Activated CD4-positive, CD25-positive, alpha-beta regulatory T cell treated with anti-CD3 and anti-CD28 coated beads, Interleukin-2, amount 50 U/mL, for 16 hours (primary cell): ENCODE data around the gene ARHGEF6.

Experiments used
- DNase-seq: peaks from one replicate; pipeline ENCODE4 v3.0.0-alpha.2; 2020; ENCODE audit warnings: low read depth, low spot score

Gene ARHGEF6

DNA sequence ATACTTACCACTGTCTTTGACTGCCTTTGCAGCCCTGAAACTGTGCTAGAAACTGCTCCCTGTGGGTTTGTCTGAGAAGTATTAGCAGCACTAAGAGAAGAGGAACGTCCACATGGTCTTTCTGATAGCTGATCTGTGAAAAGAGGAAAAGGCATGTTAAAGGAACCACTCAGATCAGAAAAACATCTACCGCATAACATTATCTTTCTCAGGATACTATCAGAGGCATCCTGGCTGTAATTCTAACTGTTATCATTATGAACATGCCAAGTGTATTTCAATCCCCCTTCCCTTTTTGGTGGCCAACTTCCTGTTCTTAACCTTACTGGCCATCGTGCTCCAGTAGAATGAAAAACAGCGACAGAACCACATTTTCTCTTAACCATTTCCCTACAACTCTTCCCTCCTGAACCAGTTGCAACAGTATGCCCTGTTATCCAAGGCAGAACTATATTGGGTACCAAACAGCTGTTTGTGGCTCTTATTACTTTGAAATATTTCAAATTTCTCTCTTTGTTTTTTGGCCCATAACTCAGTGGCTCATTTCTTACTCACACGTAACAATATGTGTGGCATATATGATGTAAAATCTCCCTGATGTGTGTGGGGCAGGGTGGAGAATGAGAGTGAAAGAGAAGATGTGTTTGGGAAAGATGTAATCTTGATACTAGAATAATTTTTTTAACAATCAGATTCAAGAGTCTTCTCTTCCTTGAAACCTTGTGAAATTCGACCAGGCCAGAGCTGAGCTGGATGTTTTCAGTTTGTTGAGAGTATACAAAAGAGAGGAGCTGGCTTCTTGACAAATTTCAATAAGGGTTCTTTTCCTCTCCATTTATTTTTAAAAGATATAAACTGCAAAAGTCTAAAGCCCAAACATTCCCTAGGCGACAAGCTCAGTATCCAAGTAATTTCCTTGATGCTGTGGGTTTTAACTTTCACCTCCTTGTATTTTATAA lies 35.2 kb downstream of the ARHGEF6 start:
- DNase-seq, result no peak

- no peak for DNase-seq
These were observed 37.9 kb downstream of the ARHGEF6 start for GRCh38 chrX:136742721-136743379.

- DNase-seq, result no peak
These were observed 42.5 kb downstream of the ARHGEF6 start for GRCh38 chrX:136738049-136738729.

GRCh38 chrX:136736690-136737089 lies 44.0 kb downstream of the ARHGEF6 start:
- no peak for DNase-seq

DNA sequence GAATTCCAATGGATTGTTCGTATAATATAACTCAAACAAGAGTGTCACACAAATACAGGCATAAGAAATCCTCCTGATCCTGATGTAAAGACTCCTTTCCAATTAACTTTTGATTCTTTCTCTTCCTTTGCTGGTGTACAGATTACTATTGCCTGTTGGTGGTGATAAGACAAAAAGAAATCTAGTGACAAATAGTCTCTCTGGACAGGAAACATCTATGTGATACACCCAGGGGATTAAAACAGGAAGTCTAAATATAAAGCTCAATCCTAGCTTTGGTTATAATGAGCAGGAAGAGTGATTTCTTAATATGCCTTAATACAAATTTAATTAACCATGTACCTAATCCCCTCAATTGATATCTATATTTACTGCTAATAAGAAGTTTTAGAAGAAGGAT lies 45.1 kb downstream of the ARHGEF6 start:
- DNase-seq, result no peak

DNA sequence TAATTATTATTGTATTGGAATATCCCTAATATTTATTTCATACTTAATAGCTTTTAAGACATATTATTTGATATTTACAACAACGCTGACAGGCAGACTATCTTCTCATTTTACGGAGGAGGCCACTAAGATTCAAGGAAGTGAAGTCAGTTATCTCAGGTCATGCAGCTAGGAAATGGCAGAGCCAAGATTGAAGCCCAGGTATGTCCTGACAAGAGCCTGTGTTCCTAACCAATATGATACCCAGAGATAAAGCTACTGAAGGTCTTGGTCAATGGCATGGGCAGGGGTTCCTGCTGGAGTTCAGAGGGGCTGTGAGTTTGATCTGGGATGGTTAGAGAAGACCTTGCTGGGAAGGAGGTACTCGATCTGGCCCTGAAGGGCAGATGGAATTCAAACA lies 47.1 kb downstream of the ARHGEF6 start:
- no peak for DNase-seq

GRCh38 chrX:136731798-136732197 lies 48.9 kb downstream of the ARHGEF6 start:
- DNase-seq, result no peak

DNA sequence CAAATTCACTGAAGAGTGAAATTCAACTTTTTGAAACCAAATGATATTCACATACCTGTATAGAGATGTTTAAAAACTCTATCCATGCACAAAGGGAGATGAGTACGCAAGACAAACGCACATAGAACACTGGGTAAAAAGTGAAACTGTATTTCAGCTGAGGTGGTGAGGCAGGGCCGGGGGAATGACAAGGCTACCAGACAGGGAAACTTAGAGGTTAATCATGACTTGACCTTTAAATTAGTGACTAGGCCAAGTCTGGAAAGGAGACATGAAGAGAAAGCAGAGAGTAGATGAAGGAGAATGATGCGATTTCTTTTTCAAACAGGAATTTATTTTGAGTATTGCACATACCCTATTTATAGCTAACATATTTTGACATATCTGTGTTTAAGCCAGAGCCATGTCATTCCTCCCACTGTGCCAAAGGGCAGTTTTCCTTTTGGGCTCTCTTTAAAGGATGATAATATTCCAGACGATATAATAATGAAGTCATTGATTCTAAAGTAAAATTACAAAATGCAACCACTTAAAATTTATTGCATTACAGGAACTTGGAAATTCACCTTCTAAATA lies 49.4 kb downstream of the ARHGEF6 start:
- DNase-seq, result no peak

- DNase-seq, result no peak
These were observed 52.3 kb downstream of the ARHGEF6 start for GRCh38 chrX:136728393-136728792.

GRCh38 chrX:136725441-136726104 lies 55.2 kb downstream of the ARHGEF6 start:
- no peak for DNase-seq

GRCh38 chrX:136718091-136718490 lies 62.6 kb downstream of the ARHGEF6 start:
- DNase-seq, result no peak

GRCh38 chrX:136714626-136715599 lies 65.8 kb downstream of the ARHGEF6 start:
- DNase-seq, result no peak

DNA sequence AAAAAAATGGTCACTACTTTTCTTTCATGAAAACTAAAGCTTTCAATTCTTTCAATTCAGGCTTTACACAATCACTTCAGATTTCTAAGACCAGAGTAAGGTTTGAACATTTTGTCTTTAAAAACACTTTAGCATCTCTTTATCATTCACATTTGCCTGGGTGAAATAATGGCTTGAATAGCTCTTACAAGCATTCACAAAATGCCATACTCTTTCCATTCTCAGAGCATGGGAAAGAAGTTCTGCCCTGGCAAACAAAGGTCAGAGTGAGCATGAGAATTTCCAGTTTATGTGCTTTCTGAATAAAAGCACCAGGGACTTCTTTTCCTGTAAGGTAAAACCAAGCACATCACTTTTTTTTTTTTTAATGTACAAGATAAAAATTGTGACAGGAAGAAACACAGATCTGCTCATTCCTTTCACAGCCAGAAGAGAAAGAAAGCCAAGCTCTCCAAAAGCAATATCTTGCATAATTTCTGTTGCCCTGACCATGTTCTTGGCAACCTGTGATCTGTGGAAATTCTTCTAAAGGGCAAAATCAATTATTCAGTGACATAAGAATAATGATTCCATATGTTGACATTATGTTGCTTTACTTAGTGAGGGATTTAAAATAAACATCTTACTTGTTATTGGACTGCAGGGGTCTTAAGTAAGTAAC lies 68.0 kb downstream of the ARHGEF6 start:
- no peak for DNase-seq

GRCh38 chrX:136711147-136711546 lies 69.6 kb downstream of the ARHGEF6 start:
- no peak for DNase-seq

- no peak for DNase-seq
These were observed 70.3 kb downstream of the ARHGEF6 start for GRCh38 chrX:136710325-136710951.

DNA sequence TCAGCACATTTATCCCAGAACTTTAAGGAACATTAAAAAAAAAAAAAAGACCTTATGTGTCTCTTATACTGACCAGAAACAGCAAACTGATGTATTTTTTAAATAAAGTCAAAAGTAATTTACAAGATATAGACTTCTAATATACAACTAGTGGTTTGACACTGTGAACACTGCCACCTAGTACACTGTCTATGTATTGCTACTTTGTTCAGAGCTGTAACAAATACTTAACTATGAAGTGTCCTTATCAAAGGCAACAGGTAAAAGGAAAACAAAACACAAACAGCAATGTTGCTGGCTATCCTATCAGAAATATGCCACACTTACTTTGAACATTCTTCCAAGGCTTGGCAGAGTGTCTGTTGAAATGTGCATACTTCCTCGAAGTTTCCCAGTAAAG lies 72.4 kb downstream of the ARHGEF6 start:
- no peak for DNase-seq

GRCh38 chrX:136697156-136697555 lies 83.6 kb downstream of the ARHGEF6 start:
- DNase-seq, result no peak

DNA sequence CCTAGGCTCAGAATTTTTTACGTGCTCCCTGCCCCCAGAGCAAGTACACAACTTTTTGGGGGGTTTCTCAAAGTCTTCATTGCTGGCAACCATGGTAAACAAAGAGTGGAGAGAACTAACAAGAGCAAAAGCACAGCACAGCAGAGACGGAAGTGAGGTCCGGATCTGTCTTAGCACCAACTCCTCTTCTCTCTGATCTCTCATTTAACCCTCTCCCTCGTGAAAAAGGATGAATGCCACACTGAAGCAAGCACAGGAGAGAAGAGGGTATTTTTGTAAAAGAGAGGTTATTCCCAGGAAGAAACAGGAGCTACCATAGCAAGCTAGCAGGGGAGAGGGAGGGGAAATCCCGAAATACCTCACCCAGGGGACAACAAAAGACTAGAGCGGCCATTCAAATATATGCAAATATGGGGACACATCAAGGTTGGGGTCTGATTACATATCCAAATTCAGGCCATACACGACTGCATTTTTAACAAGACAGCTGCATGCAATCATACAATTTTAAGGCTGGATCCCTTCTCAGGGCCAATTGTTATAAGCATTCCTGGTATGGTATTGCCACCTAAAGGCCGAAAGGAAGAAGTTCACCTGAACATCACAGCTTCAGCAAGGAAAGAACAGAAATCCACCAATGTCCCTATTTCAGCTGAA lies 86.2 kb downstream of the ARHGEF6 start:
- no peak for DNase-seq

DNA sequence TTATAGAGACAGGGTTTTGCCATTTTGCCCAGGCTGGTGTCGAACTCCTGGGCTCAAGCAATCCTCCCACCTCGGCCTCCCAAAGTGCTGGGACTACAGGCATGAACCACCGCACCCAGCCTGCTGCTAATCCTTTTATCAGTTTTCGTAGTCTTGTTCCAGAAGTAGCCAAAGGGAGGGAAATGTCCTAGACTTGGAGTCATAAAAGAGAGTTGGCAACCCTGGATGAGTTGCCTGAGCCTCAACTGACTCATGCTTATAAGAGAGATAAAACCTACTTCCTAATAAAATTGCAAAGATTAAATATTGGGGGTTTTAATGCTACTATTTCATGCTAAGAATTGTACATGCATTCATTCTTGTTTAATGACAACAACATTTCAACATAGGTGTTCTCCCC lies 88.5 kb downstream of the ARHGEF6 start:
- DNase-seq, result no peak
